ENCODE measurements around the gene LMBRD1. TPM values are rescaled to one million over a fixed set of nuclear protein-coding genes. Genes with fewer than 3 reads are reported as not detected.

The LMBRD1 gene
- total RNA-seq, 2 experiments from 2014 or later, result 12.7 to 16.3 TPM

DNA sequence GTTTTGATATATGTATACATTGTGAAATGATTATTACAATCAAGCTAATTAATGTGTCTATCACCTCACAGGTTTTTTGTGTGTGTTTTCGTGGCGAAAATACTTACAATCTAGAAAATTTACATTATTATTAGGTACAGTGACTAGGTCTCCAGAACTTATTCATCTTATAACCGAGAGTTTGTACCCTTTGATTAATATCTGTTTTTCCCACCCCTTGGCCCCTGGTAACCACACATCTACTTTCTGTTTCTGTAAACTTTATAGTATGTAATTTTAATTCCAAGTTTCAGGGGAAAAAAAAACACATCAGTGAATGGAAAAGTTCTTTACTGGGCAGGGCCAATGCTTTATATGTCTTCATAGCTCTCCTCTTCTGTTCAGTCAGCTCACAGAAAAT is 131.4 kb downstream of the LMBRD1 start:
- Histone ChIP-seq H3K27ac (ENCODE audit: low read depth, low read length, poor library complexity, severe bottlenecking) (no peak overlapping the region), H3K36me3 (ENCODE audit: insufficient read depth, low read length) (no peaks in the 10 kb centered on the region), H4K20me1 (ENCODE audit: insufficient read depth, low read length) (no peaks in the 10 kb centered on the region), H3K4me2 (ENCODE audit: low read length) (no peak overlapping the region), H3K79me2 (ENCODE audit: insufficient read depth, low read depth, low read length) (no peaks in the 10 kb centered on the region), H2AFZ (ENCODE audit: low read length) (no peak overlapping the region), H3K9me2 (ENCODE audit: insufficient read depth, low read length) (no peaks in the 10 kb centered on the region), H3K9me3 (ENCODE audit: low read length) (no peaks in the 10 kb centered on the region), H3K4me3 (ENCODE audit: low read depth, low read length, poor library complexity, severe bottlenecking) (no peak overlapping the region), H3K4me1 (ENCODE audit: insufficient read depth, low read length, poor library complexity, severe bottlenecking) (no peaks in the 10 kb centered on the region)
- no TSS peak for BruUV-seq (replicated peaks)
- POLR2A ChIA-PET, result no interaction called here
- DNase-seq (ENCODE audit: low spot score), result no peak
- intact Hi-C loops (cut with micrococcal nuclease; ENCODE audit: unreplicated experiment), result no loop called here
- CTCF ChIA-PET (ENCODE audit: unreplicated experiment), result no interaction called here
- TF ChIP-seq, protein P1, sequence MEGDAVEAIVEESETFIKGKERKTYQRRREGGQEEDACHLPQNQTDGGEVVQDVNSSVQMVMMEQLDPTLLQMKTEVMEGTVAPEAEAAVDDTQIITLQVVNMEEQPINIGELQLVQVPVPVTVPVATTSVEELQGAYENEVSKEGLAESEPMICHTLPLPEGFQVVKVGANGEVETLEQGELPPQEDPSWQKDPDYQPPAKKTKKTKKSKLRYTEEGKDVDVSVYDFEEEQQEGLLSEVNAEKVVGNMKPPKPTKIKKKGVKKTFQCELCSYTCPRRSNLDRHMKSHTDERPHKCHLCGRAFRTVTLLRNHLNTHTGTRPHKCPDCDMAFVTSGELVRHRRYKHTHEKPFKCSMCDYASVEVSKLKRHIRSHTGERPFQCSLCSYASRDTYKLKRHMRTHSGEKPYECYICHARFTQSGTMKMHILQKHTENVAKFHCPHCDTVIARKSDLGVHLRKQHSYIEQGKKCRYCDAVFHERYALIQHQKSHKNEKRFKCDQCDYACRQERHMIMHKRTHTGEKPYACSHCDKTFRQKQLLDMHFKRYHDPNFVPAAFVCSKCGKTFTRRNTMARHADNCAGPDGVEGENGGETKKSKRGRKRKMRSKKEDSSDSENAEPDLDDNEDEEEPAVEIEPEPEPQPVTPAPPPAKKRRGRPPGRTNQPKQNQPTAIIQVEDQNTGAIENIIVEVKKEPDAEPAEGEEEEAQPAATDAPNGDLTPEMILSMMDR (conservative IDR thresholded peaks at IDR 0.05; ENCODE audit: low read length), result no peak
- TF ChIP-seq EZH2phosphoT487 (IDR thresholded peaks at IDR 0.05; ENCODE audit: borderline replicate concordance, low read depth, low read length), result no peak

DNA sequence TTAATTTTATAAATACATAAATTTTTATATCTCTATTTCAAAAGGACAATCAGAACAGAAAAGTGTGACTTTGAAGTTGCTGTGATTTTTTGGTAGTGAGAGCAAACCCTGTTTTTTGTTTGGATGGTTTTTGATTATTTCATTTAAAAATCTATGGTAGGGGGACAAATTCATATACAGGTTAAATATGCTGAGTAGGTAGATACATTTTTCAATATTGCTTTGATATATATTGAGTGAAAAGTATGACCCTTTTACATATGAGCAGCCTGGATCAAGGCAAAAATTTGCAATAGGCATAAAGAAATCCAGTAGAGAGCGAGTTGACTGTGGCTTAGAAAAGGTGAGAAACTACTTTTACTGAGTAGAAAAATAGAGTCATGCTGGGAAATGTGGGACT is 132.3 kb downstream of the LMBRD1 start:
- Histone ChIP-seq H3K27ac (ENCODE audit: low read depth, low read length, poor library complexity, severe bottlenecking) (no peak overlapping the region), H4K20me1 (ENCODE audit: insufficient read depth, low read length) (no peaks in the 10 kb centered on the region), H3K4me1 (ENCODE audit: insufficient read depth, low read length, poor library complexity, severe bottlenecking) (no peaks in the 10 kb centered on the region), H3K9me3 (ENCODE audit: low read length) (no peaks in the 10 kb centered on the region), H2AFZ (ENCODE audit: low read length) (no peak overlapping the region), H3K79me2 (ENCODE audit: insufficient read depth, low read depth, low read length) (no peaks in the 10 kb centered on the region), H3K36me3 (ENCODE audit: insufficient read depth, low read length) (no peaks in the 10 kb centered on the region), H3K4me3 (ENCODE audit: low read depth, low read length, poor library complexity, severe bottlenecking) (no peak overlapping the region), H3K9me2 (ENCODE audit: insufficient read depth, low read length) (no peaks in the 10 kb centered on the region), H3K4me2 (ENCODE audit: low read length) (no peak overlapping the region)
- CTCF ChIA-PET (ENCODE audit: unreplicated experiment), result no interaction called here
- POLR2A ChIA-PET, result no interaction called here
- DNase-seq (ENCODE audit: low spot score), result no peak
- intact Hi-C loops (cut with micrococcal nuclease; ENCODE audit: unreplicated experiment), result no loop called here
- TF ChIP-seq EZH2phosphoT487 (IDR thresholded peaks at IDR 0.05; ENCODE audit: borderline replicate concordance, low read depth, low read length), result no peak
- TF ChIP-seq, protein P1 (conservative IDR thresholded peaks at IDR 0.05; ENCODE audit: low read length), result no peak
- BruUV-seq (replicated peaks), result no TSS peak

DNA sequence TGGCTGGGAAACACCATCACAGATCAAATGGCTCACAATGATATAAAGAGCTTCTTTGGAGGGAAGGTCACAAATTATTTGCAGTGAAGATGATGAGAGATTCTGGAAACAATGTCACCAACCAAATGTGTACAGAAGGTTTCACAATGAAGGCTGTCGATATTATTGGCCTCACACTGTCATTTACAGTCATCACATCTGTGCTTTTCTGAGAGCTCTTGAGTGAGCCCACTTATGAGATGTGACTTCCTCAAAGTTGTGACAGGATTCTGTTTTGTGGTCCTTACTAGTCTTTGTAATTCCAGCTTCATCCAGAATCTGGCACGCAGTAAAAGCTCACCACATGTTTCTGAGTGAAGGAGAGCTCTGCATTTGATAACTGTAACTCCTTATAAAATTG is 133.6 kb downstream of the LMBRD1 start:
- intact Hi-C loops (cut with micrococcal nuclease; ENCODE audit: unreplicated experiment), result no loop called here
- H2AFZ ChIP-seq (ENCODE audit: low read length), result no peak overlapping the region
- H3K79me2 ChIP-seq (ENCODE audit: insufficient read depth, low read depth, low read length), result no peaks in the 10 kb centered on the region
- no peak overlapping the region for H3K4me2 ChIP-seq (ENCODE audit: low read length)
- H3K27ac ChIP-seq (ENCODE audit: low read depth, low read length, poor library complexity, severe bottlenecking), result no peak overlapping the region
- no peak for DNase-seq (ENCODE audit: low spot score)
- no peaks in the 10 kb centered on the region for H3K9me3 ChIP-seq (ENCODE audit: low read length)
- TF ChIP-seq, protein P1 (conservative IDR thresholded peaks at IDR 0.05; ENCODE audit: low read length), result no peak
- no peak for TF ChIP-seq EZH2phosphoT487 (IDR thresholded peaks at IDR 0.05; ENCODE audit: borderline replicate concordance, low read depth, low read length)
- H3K4me1 ChIP-seq (ENCODE audit: insufficient read depth, low read length, poor library complexity, severe bottlenecking), result no peaks in the 10 kb centered on the region
- no TSS peak for BruUV-seq (replicated peaks)
- H3K9me2 ChIP-seq (ENCODE audit: insufficient read depth, low read length), result no peaks in the 10 kb centered on the region
- ChIA-PET POLR2A (interaction anchor here (0.7 kb wide), 1 partner anchor 20 kb away, joined by 3 read pairs; no protein-coding TSS in a partner anchor), CTCF (ENCODE audit: unreplicated experiment) (no interaction called here)
- H3K4me3 ChIP-seq (ENCODE audit: low read depth, low read length, poor library complexity, severe bottlenecking), result no peak overlapping the region
- H3K36me3 ChIP-seq (ENCODE audit: insufficient read depth, low read length), result no peaks in the 10 kb centered on the region
- no peaks in the 10 kb centered on the region for H4K20me1 ChIP-seq (ENCODE audit: insufficient read depth, low read length)

Measured in OCI-LY7 (cell line).